ENCODE data around the gene TRPT1. TPM values are rescaled to one million over a fixed set of nuclear protein-coding genes. Genes with fewer than 3 reads are reported as not detected.
A peak's percentile ranks its signal among the peaks of the same experiment; 100 is the strongest.

The TRPT1 gene
- polyA plus RNA-seq, 3 donors, result 24.8 to 34.6 (median 31.6) TPM

- Histone ChIP-seq H2AFZ (ENCODE audit: insufficient read depth, low read depth, low read length, poor library complexity, severe bottlenecking) (peak overlapping the region; percentile 85), H3K4me1 (ENCODE audit: control insufficient read depth in 1 of 2, insufficient read depth in 2 of 2, low read length in 2 of 2) (peaks cover 29 to 34% of the 10 kb centered on the region in 2 donors), H3K4me2 (replicated peaks; ENCODE audit: extremely low read depth, low read length, poor library complexity, severe bottlenecking) (peak overlapping the region; percentile 89), H3K9ac (ENCODE audit: insufficient read depth, low read length, poor library complexity, severe bottlenecking) (peak overlapping the region; percentile 94), H3K79me2 (ENCODE audit: insufficient read depth, low read length) (peaks cover 8% of the 10 kb centered on the region), H3K9me3 (replicated peaks in 1 of 2; ENCODE audit: control insufficient read depth in 1 of 2, insufficient read depth in 1 of 2, low read length in 2 of 2) (no peaks in the 10 kb centered on the region), H3K27me3 (ENCODE audit: control insufficient read depth in 2 of 2, insufficient read depth in 2 of 2, low read length in 2 of 2) (no peaks in the 10 kb centered on the region), H3K4me3 (replicated peaks in 1 of 3; ENCODE audit: low read depth in 2 of 3, low read length in 3 of 3) (peak overlapping the region; percentile 61 to 95 (median 67)), H3K36me3 (replicated peaks in 1 of 2; ENCODE audit: control insufficient read depth in 1 of 2, insufficient read depth in 2 of 2, low read length in 2 of 2) (peaks cover 25 to 26% of the 10 kb centered on the region in 2 donors), H3K27ac (ENCODE audit: low read depth in 1 of 2, low read length in 2 of 2) (peak overlapping the region; percentile 84 to 97), H4K20me1 (ENCODE audit: insufficient read depth, low read length) (no peaks in the 10 kb centered on the region)
- peak overlapping the region; percentile 94 to 98 for H3K4me3 Mint-ChIP-seq
- no peaks in the 10 kb centered on the region for H3K9me3 Mint-ChIP-seq
- H3K36me3 Mint-ChIP-seq, result peaks cover 20 to 31% of the 10 kb centered on the region in 2 donors
- no peak for TF ChIP-seq CTCF (IDR thresholded peaks at IDR 0.05)
- DNase-seq, result peak; percentile 51 to 69 (median 55)
- 0% methylated on average over 33 of the region's 34 CpGs for WGBS (ENCODE audit: insufficient coverage)
- intact Hi-C loops (cut with micrococcal nuclease), result loop anchor here (2.0 to 5.0 kb wide), 2 partner anchors 16 to 33 kb away; partner anchors contain the start of gene CATSPERZ (in 1 of the 2)
- H3K27ac Mint-ChIP-seq, result peak overlapping the region; percentile 96 to 99 (median 98)
- H3K27me3 Mint-ChIP-seq (ENCODE audit: low read depth in 3 of 3), result no peaks in the 10 kb centered on the region
- peaks cover 29% of the 10 kb centered on the region for H3K4me1 Mint-ChIP-seq
These were observed 43.0 kb upstream of the TRPT1 start for GRCh38 chr11:64268893-64269539.

GRCh38 chr11:64268025-64268892, 42.3 kb upstream of the TRPT1 start:
- WGBS (ENCODE audit: insufficient coverage), result 18% methylated on average over 20 of the region's 23 CpGs
- Histone ChIP-seq H3K27ac (ENCODE audit: low read depth in 1 of 2, low read length in 2 of 2) (peak overlapping the region; percentile 84 to 97), H3K4me1 (ENCODE audit: control insufficient read depth in 1 of 2, insufficient read depth in 2 of 2, low read length in 2 of 2) (peaks cover 29 to 34% of the 10 kb centered on the region in 2 donors), H3K9me3 (replicated peaks in 1 of 2; ENCODE audit: control insufficient read depth in 1 of 2, insufficient read depth in 1 of 2, low read length in 2 of 2) (no peaks in the 10 kb centered on the region), H2AFZ (ENCODE audit: insufficient read depth, low read depth, low read length, poor library complexity, severe bottlenecking) (peak overlapping the region; percentile 85), H3K36me3 (replicated peaks in 1 of 2; ENCODE audit: control insufficient read depth in 1 of 2, insufficient read depth in 2 of 2, low read length in 2 of 2) (peaks cover 33 to 34% of the 10 kb centered on the region in 2 donors), H3K4me3 (replicated peaks in 1 of 3; ENCODE audit: low read depth in 2 of 3, low read length in 3 of 3) (peak overlapping the region; percentile 61 to 95 (median 67)), H3K9ac (ENCODE audit: insufficient read depth, low read length, poor library complexity, severe bottlenecking) (peak overlapping the region; percentile 94), H3K4me2 (replicated peaks; ENCODE audit: extremely low read depth, low read length, poor library complexity, severe bottlenecking) (peak overlapping the region; percentile 89), H3K79me2 (ENCODE audit: insufficient read depth, low read length) (peaks cover 8% of the 10 kb centered on the region), H3K27me3 (ENCODE audit: control insufficient read depth in 2 of 2, insufficient read depth in 2 of 2, low read length in 2 of 2) (no peaks in the 10 kb centered on the region), H4K20me1 (ENCODE audit: insufficient read depth, low read length) (no peaks in the 10 kb centered on the region)
- Mint-ChIP-seq H3K36me3 (peaks cover 24 to 35% of the 10 kb centered on the region in 2 donors), H3K9me3 (no peaks in the 10 kb centered on the region), H3K27me3 (ENCODE audit: low read depth in 3 of 3) (no peaks in the 10 kb centered on the region), H3K4me1 (peaks cover 29% of the 10 kb centered on the region), H3K4me3 (peak overlapping the region; percentile 94 to 98), H3K27ac (peak overlapping the region; percentile 96 to 99 (median 98))
- intact Hi-C loops (cut with micrococcal nuclease), result loop anchor here (2.0 to 5.0 kb wide), 2 partner anchors 15 to 34 kb away; partner anchors contain the start of gene CATSPERZ (in 1 of the 2)
- TF ChIP-seq CTCF (IDR thresholded peaks at IDR 0.05), result no peak
- peak in 2 of 3 donors; percentile 38 to 49 for DNase-seq
